NCI-H1694 (cell line): ENCODE measurements around the gene APAF1.

Experiments
- DNase-seq: peaks from one replicate; lab custom pipeline; 2025; lab: John Stamatoyannopoulos, UW

APAF1 gene

GRCh38 chr12:98757455-98757854 is 112.4 kb downstream of the APAF1 start:
- no peak for DNase-seq

GRCh38 chr12:98758331-98758730 is 113.2 kb downstream of the APAF1 start:
- DNase-seq: no peak

GRCh38 chr12:98763656-98764055 is 118.6 kb downstream of the APAF1 start:
- DNase-seq: no peak

GRCh38 chr12:98767248-98767647 is 122.2 kb downstream of the APAF1 start:
- no peak for DNase-seq

- DNase-seq: no peak
Observed at GRCh38 chr12:98769068-98769467, 124.0 kb downstream of the APAF1 start.

- DNase-seq: no peak
Observed at GRCh38 chr12:98770230-98770629, 125.1 kb downstream of the APAF1 start.

- no peak for DNase-seq
Observed at GRCh38 chr12:98771811-98772752, 127.0 kb downstream of the APAF1 start.

- no peak for DNase-seq
Observed at GRCh38 chr12:98772818-98773217, 127.7 kb downstream of the APAF1 start.

- no peak for DNase-seq
Observed at GRCh38 chr12:98780261-98780660, 135.2 kb downstream of the APAF1 start.

- DNase-seq: no peak
Observed at GRCh38 chr12:98783420-98783819, 138.3 kb downstream of the APAF1 start.
